Left renal pelvis (tissue), 4 donors: ENCODE data around the gene DNAH8. TPM values are rescaled to one million over a fixed set of nuclear protein-coding genes. Genes with fewer than 3 reads are reported as not detected.
"Not testable (repeated sequence)": the region's sequence is repeated elsewhere in the genome, so short reads cannot be mapped to it uniquely, and the experiment has no call there.

Experiments
- DNase-seq, 4 donors: peaks; one replicate each; pipeline ENCODE4 v3.0.0-alpha.2; 2013; ENCODE audit warnings: low read depth in 4 of 4, low spot score in 3 of 4
- polyA plus RNA-seq, 4 donors: library from polyadenylated mRNA; unstranded; fragments of 120-200 nt; gene quantifications; one replicate each; pipeline ENCODE4 v1.2.1, GENCODE V29; 2013; ENCODE audit not compliant: insufficient read length in 4 of 4

DNAH8 gene
- polyA plus RNA-seq, 4 donors, result 0.15 to 0.77 (median 0.46) TPM

- DNase-seq, result no peak
These were observed 71.4 kb downstream of the DNAH8 start for GRCh38 chr6:38786486-38786885.

- no peak for DNase-seq
These were observed 74.1 kb downstream of the DNAH8 start for GRCh38 chr6:38789256-38789655.

- no peak for DNase-seq
These were observed 77.2 kb downstream of the DNAH8 start for GRCh38 chr6:38792356-38792755.

GRCh38 chr6:38794682-38795081 lies 79.6 kb downstream of the DNAH8 start:
- DNase-seq, result no peak

GRCh38 chr6:38796006-38796405 lies 80.9 kb downstream of the DNAH8 start:
- no peak for DNase-seq

- DNase-seq, result not testable (repeated sequence)
These were observed 81.3 kb downstream of the DNAH8 start for GRCh38 chr6:38796437-38796836.

GRCh38 chr6:38796850-38797249 lies 81.7 kb downstream of the DNAH8 start:
- no peak for DNase-seq

GRCh38 chr6:38797391-38797790 lies 82.3 kb downstream of the DNAH8 start:
- DNase-seq, result peak in 1 of 4 donors; percentile 32

GRCh38 chr6:38799529-38800184 lies 84.5 kb downstream of the DNAH8 start:
- DNase-seq, result no peak

- DNase-seq, result no peak
These were observed 86.2 kb downstream of the DNAH8 start for GRCh38 chr6:38801305-38801704.

- DNase-seq, result no peak
These were observed 87.4 kb downstream of the DNAH8 start for GRCh38 chr6:38802497-38802896.

- no peak for DNase-seq
These were observed 88.0 kb downstream of the DNAH8 start for GRCh38 chr6:38803129-38803528.

- no peak for DNase-seq
These were observed 89.2 kb downstream of the DNAH8 start for GRCh38 chr6:38804358-38804757.

- no peak for DNase-seq
These were observed 90.1 kb downstream of the DNAH8 start for GRCh38 chr6:38805127-38805655.

GRCh38 chr6:38805692-38806091 lies 90.6 kb downstream of the DNAH8 start:
- no peak for DNase-seq

GRCh38 chr6:38806271-38806670 lies 91.2 kb downstream of the DNAH8 start:
- DNase-seq, result no peak

GRCh38 chr6:38806833-38807232 lies 91.7 kb downstream of the DNAH8 start:
- no peak for DNase-seq

- DNase-seq, result no peak
These were observed 92.9 kb downstream of the DNAH8 start for GRCh38 chr6:38808039-38808438.

GRCh38 chr6:38813041-38813823 lies 98.1 kb downstream of the DNAH8 start:
- DNase-seq, result no peak

- no peak for DNase-seq
These were observed 99.7 kb downstream of the DNAH8 start for GRCh38 chr6:38814761-38815160.

GRCh38 chr6:38815250-38815649 lies 100.1 kb downstream of the DNAH8 start:
- no peak for DNase-seq

GRCh38 chr6:38818691-38819090 lies 103.6 kb downstream of the DNAH8 start:
- no peak for DNase-seq
